ENCODE measurements around the gene SBF2. TPM values are rescaled to one million over a fixed set of nuclear protein-coding genes. Genes with fewer than 3 reads are reported as not detected.

The SBF2 gene
- total and polyA plus RNA-seq, 3 experiments from 2014 or later: 3.7 to 4.3 (median 4.2) TPM

DNA sequence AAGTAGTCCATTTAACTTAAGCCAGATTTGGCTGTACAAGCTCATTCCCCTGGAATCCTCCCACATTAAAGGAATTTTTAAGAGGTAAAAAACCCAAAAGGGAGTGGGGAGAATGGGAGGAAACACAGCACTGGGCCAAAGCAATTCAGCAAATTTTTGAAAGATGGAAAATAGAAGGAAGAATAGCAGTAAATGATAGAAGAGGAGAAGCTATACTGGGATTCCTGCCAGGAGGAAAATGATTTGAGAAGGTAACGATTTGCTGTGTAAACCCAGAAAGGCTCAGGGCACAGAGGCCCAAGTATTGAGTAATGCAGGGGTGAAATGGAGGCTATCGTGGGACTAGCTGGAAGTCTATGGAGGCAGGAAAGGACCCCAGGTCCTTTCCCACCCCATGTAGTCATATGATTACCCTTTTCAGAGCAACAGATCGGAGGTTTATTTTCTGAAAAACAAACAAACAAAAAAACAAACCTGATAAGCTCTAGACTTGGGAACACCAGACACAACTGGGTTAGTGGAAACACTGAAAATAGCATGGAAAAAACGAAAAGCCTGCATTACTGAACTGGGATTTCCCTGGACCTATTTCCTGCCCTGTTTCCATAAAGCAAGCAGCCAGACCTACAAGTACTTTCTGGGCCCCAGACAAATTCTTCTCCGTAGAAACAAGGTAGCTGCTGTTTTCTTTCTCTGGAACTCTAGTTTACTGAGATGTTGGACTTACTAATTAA, 490.2 kb downstream of the SBF2 start:
- Histone ChIP-seq H3K36me3 (ENCODE audit: insufficient read depth, low read length) (no peaks in the 10 kb centered on the region), H3K27ac (ENCODE audit: low read depth, low read length) (no peak overlapping the region), H3K4me1 (ENCODE audit: insufficient read depth, low read length) (no peaks in the 10 kb centered on the region), H3K4me3 (ENCODE audit: low read length) (no peak overlapping the region), H3K9me3 (ENCODE audit: low read length) (no peaks in the 10 kb centered on the region), H3K27me3 (ENCODE audit: insufficient read depth, low read length, poor library complexity, severe bottlenecking) (no peaks in the 10 kb centered on the region)
- ChIA-PET CTCF (no interaction called here), POLR2A (no interaction called here)
- Mint-ChIP-seq H3K9me3 (no peaks in the 10 kb centered on the region), H3K27me3 (peaks cover 0 to 1% of the 10 kb centered on the region in 2 donors), H3K36me3 (peaks cover 0 to 37% (median 11%) of the 10 kb centered on the region in 3 donors), H3K4me3 (no peak overlapping the region), H3K27ac (no peak overlapping the region), H3K4me1 (no peaks in the 10 kb centered on the region)
- DNase-seq: no peak

- Mint-ChIP-seq H3K27me3 (peaks cover 0 to 1% of the 10 kb centered on the region in 2 donors), H3K9me3 (no peaks in the 10 kb centered on the region), H3K36me3 (peaks cover 0 to 23% (median 4%) of the 10 kb centered on the region in 3 donors), H3K4me3 (no peak overlapping the region), H3K27ac (no peak overlapping the region), H3K4me1 (no peaks in the 10 kb centered on the region)
- H3K4me3 ChIP-seq (ENCODE audit: low read length): no peak overlapping the region
- CTCF ChIA-PET: no interaction called here
- H3K4me1 ChIP-seq (ENCODE audit: insufficient read depth, low read length): no peaks in the 10 kb centered on the region
- H3K36me3 ChIP-seq (ENCODE audit: insufficient read depth, low read length): no peaks in the 10 kb centered on the region
- no peaks in the 10 kb centered on the region for H3K9me3 ChIP-seq (ENCODE audit: low read length)
- POLR2A ChIA-PET: no interaction called here
- H3K27me3 ChIP-seq (ENCODE audit: insufficient read depth, low read length, poor library complexity, severe bottlenecking): no peaks in the 10 kb centered on the region
- no peak for DNase-seq
- H3K27ac ChIP-seq (ENCODE audit: low read depth, low read length): no peak overlapping the region
These were observed 491.6 kb downstream of the SBF2 start for GRCh38 chr11:9802291-9802861.

DNA sequence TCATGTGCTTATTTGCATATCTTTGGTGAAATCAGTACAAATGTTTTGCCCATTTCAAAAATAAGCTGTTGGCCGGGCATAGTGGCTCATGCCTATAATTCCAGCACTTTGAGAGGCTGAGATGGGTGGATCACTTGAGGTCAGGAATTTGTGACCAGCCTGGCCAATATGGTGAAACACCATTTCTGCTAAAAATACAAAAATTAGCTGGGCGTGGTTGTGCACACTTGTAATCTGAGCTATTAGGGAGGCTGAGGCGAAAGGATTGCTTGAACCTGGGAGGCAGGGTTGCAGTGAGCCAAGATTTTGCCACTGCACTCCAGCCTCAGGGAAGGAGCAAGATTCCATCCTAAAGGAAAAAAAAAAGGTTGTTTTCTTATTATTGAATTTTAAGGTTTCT, 494.1 kb downstream of the SBF2 start:
- no peak overlapping the region for H3K27ac Mint-ChIP-seq
- POLR2A ChIA-PET: interaction anchor here (0.7 kb wide), 1 partner anchor 39 kb away, joined by 3 read pairs; no protein-coding TSS in a partner anchor
- CTCF ChIA-PET: no interaction called here

DNA sequence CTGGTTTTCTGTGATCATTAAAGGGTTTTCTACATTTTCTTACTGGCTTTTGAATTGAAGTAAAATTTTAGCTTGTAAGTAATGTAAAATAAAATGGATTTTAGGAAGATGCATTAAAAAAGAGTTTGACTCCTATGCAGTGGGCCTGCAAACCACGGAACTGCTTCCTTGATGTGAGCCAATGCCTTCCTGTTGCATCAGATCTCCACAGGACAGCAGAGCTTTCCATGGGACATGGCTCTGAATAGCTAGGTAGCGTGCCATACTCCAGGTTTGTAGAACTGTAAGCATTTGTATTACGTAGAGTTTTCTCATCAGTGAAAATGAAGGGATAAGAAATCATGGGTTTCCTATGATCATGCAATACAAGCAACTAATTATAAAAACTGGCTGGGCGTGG, 496.7 kb downstream of the SBF2 start:
- no peaks in the 10 kb centered on the region for H3K9me3 Mint-ChIP-seq
- no peak for DNase-seq
- H3K36me3 ChIP-seq (ENCODE audit: insufficient read depth, low read length): no peaks in the 10 kb centered on the region
- CTCF ChIA-PET: interaction anchor here (1.0 to 1.6 kb wide), 2 partner anchors 39 to 510 kb away, joined by 3 to 7 read pairs; no protein-coding TSS in a partner anchor
- H3K4me1 ChIP-seq (ENCODE audit: insufficient read depth, low read length): no peaks in the 10 kb centered on the region
- H3K27me3 ChIP-seq (ENCODE audit: insufficient read depth, low read length, poor library complexity, severe bottlenecking): no peaks in the 10 kb centered on the region
- no peaks in the 10 kb centered on the region for H3K9me3 ChIP-seq (ENCODE audit: low read length)
- no peak overlapping the region for H3K4me3 ChIP-seq (ENCODE audit: low read length)
- H3K27ac Mint-ChIP-seq: no peak overlapping the region
- no peak overlapping the region for H3K4me3 Mint-ChIP-seq
- POLR2A ChIA-PET: no interaction called here
- H3K27ac ChIP-seq (ENCODE audit: low read depth, low read length): no peak overlapping the region
- H3K4me1 Mint-ChIP-seq: no peaks in the 10 kb centered on the region
- no peaks in the 10 kb centered on the region for H3K27me3 Mint-ChIP-seq
- peaks cover 0 to 1% (median 0%) of the 10 kb centered on the region in 3 donors for H3K36me3 Mint-ChIP-seq

More for the DNA sequence above, 494.1 kb downstream of the SBF2 start:
- H3K9me3 ChIP-seq (ENCODE audit: low read length): no peaks in the 10 kb centered on the region
- H3K4me1 ChIP-seq (ENCODE audit: insufficient read depth, low read length): no peaks in the 10 kb centered on the region
- H3K27me3 ChIP-seq (ENCODE audit: insufficient read depth, low read length, poor library complexity, severe bottlenecking): no peaks in the 10 kb centered on the region
- Mint-ChIP-seq H3K4me3 (no peak overlapping the region), H3K36me3 (peaks cover 0 to 5% (median 0%) of the 10 kb centered on the region in 3 donors), H3K9me3 (no peaks in the 10 kb centered on the region), H3K4me1 (no peaks in the 10 kb centered on the region), H3K27me3 (no peaks in the 10 kb centered on the region)
- no peak overlapping the region for H3K4me3 ChIP-seq (ENCODE audit: low read length)
- H3K36me3 ChIP-seq (ENCODE audit: insufficient read depth, low read length): no peaks in the 10 kb centered on the region
- no peak overlapping the region for H3K27ac ChIP-seq (ENCODE audit: low read depth, low read length)
- DNase-seq: no peak

- DNase-seq: no peak
- H3K4me3 ChIP-seq (ENCODE audit: low read length): no peak overlapping the region
- Mint-ChIP-seq H3K9me3 (no peaks in the 10 kb centered on the region), H3K27ac (no peak overlapping the region), H3K4me1 (no peaks in the 10 kb centered on the region), H3K4me3 (no peak overlapping the region), H3K27me3 (no peaks in the 10 kb centered on the region), H3K36me3 (peaks cover 0 to 2% (median 0%) of the 10 kb centered on the region in 3 donors)
- H3K27ac ChIP-seq (ENCODE audit: low read depth, low read length): no peak overlapping the region
- POLR2A ChIA-PET: no interaction called here
- no peaks in the 10 kb centered on the region for H3K4me1 ChIP-seq (ENCODE audit: insufficient read depth, low read length)
- H3K36me3 ChIP-seq (ENCODE audit: insufficient read depth, low read length): no peaks in the 10 kb centered on the region
- no peaks in the 10 kb centered on the region for H3K27me3 ChIP-seq (ENCODE audit: insufficient read depth, low read length, poor library complexity, severe bottlenecking)
- H3K9me3 ChIP-seq (ENCODE audit: low read length): no peaks in the 10 kb centered on the region
- CTCF ChIA-PET: interaction anchor here (1.0 to 1.6 kb wide), 2 partner anchors 38 to 510 kb away, joined by 3 to 7 read pairs; no protein-coding TSS in a partner anchor
These were observed 497.2 kb downstream of the SBF2 start for GRCh38 chr11:9796854-9797253.

GRCh38 chr11:9796266-9796665, 497.8 kb downstream of the SBF2 start:
- Histone ChIP-seq H3K27ac (ENCODE audit: low read depth, low read length) (no peak overlapping the region), H3K4me1 (ENCODE audit: insufficient read depth, low read length) (no peaks in the 10 kb centered on the region), H3K9me3 (ENCODE audit: low read length) (no peaks in the 10 kb centered on the region), H3K27me3 (ENCODE audit: insufficient read depth, low read length, poor library complexity, severe bottlenecking) (no peaks in the 10 kb centered on the region), H3K4me3 (ENCODE audit: low read length) (no peak overlapping the region), H3K36me3 (ENCODE audit: insufficient read depth, low read length) (no peaks in the 10 kb centered on the region)
- ChIA-PET CTCF (interaction anchor here (1.0 to 1.6 kb wide), 2 partner anchors 38 to 511 kb away, joined by 3 to 7 read pairs; no protein-coding TSS in a partner anchor), POLR2A (no interaction called here)
- Mint-ChIP-seq H3K4me1 (no peaks in the 10 kb centered on the region), H3K9me3 (no peaks in the 10 kb centered on the region), H3K36me3 (peaks cover 0 to 5% (median 0%) of the 10 kb centered on the region in 3 donors), H3K4me3 (no peak overlapping the region), H3K27ac (no peak overlapping the region), H3K27me3 (no peaks in the 10 kb centered on the region)
- DNase-seq: no peak

DNA sequence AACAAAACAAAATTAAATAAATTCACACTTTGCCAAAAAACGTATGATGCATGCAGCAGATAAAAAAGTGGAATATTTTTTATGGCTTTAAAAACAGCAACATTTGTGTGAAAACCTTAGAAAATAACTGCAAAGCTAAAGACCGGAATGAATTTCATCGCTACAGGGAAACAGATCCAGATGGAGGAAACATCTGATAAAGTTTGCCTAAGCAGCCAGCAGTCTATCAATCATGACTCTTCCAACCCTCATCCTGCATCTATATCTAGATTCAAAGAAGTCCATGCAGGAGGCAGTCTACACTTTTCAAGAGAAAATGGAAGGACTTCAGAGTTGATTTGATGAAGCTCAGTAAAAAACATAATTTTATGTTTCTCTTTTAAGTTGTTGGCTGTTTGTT, 503.3 kb downstream of the SBF2 start:
- H3K9me3 ChIP-seq (ENCODE audit: low read length): no peaks in the 10 kb centered on the region
- Mint-ChIP-seq H3K4me1 (no peaks in the 10 kb centered on the region), H3K9me3 (no peaks in the 10 kb centered on the region), H3K36me3 (peaks cover 3 to 38% (median 8%) of the 10 kb centered on the region in 3 donors), H3K27me3 (no peaks in the 10 kb centered on the region), H3K27ac (no peak overlapping the region), H3K4me3 (no peak overlapping the region)
- no peaks in the 10 kb centered on the region for H3K36me3 ChIP-seq (ENCODE audit: insufficient read depth, low read length)
- H3K4me3 ChIP-seq (ENCODE audit: low read length): no peak overlapping the region
- ChIA-PET CTCF (interaction anchor here (0.9 kb wide), 1 partner anchor 14 kb away, joined by 3 read pairs; no protein-coding TSS in a partner anchor), POLR2A (no interaction called here)
- no peaks in the 10 kb centered on the region for H3K4me1 ChIP-seq (ENCODE audit: insufficient read depth, low read length)
- DNase-seq: no peak
- H3K27ac ChIP-seq (ENCODE audit: low read depth, low read length): no peak overlapping the region
- no peaks in the 10 kb centered on the region for H3K27me3 ChIP-seq (ENCODE audit: insufficient read depth, low read length, poor library complexity, severe bottlenecking)

DNA sequence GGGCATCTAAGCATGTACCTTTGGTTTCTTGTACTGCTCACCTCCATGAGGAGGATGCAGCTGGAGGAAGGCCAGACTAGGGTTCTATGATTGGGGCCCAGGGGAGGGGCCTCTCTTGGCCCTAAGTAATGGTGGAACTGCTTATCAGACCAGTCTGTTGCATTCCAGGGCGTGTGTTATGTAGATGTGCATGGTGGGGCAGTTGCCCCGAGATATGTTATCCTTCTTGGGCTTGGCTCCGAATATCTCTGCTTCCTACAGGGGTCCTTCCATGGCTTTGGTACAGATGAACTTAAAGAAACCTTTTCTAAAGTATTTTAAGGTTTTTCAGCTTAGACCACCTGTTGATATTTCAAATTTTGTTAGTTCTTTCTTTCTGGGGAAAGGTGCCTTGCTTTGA, 504.1 kb downstream of the SBF2 start:
- Mint-ChIP-seq H3K36me3 (peaks cover 3 to 42% (median 10%) of the 10 kb centered on the region in 3 donors), H3K4me3 (no peak overlapping the region), H3K9me3 (no peaks in the 10 kb centered on the region), H3K27ac (no peak overlapping the region), H3K4me1 (no peaks in the 10 kb centered on the region), H3K27me3 (no peaks in the 10 kb centered on the region)
- Histone ChIP-seq H3K36me3 (ENCODE audit: insufficient read depth, low read length) (no peaks in the 10 kb centered on the region), H3K4me3 (ENCODE audit: low read length) (no peak overlapping the region), H3K27ac (ENCODE audit: low read depth, low read length) (no peak overlapping the region), H3K4me1 (ENCODE audit: insufficient read depth, low read length) (no peaks in the 10 kb centered on the region), H3K27me3 (ENCODE audit: insufficient read depth, low read length, poor library complexity, severe bottlenecking) (no peaks in the 10 kb centered on the region), H3K9me3 (ENCODE audit: low read length) (no peaks in the 10 kb centered on the region)
- no peak for DNase-seq
- POLR2A ChIA-PET: no interaction called here
- CTCF ChIA-PET: interaction anchor here (0.9 kb wide), 1 partner anchor 13 kb away, joined by 3 read pairs; no protein-coding TSS in a partner anchor

Measured in CD8-positive, alpha-beta memory T cell (primary cell).